ENCODE data around the gene RNF223.

Gene RNF223

DNA sequence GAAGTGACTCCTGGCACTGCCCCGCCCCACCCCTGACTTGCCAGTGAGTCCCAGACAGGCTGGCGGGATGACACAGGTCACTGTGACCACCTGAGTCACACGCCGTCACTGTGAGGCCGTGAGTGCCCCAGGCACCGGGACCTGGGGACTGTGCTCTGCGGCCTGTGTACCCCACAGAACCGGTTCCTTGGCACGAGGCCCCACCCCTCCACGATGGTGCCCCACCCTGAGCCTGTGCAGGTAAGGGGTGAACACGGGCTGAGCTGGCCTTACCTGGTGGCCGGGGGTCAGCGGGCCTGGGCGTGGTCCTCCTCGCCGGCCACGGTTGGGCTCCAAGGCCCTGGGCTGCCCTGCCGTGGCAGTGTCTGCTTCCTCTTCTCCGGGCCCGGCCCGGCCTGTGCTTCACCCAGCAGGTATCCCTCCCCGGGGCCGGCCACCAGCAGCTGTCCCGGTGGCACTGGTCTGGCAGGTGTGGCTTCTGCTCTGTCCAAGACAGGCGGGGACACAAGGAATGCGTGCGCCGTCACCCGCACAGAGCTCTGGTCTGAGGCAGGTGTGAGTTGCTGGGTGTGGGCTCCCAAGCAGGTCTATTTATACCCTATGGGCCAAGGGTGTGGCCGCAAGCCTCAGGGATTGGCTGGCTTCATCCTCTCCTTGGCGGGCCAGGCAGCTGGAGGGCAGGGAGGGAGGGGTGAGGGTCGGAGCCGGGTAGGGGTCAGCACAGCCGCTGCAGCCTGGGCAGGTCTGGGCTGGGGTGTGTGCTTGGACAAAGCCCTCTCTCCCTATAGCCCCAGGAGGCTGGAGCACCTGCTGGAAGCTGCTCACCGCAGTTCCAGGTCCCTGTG is at the start of gene RNF223:
RNF223 (minus strand) TSS at position 564 of the 845 bp plus-strand sequence. CDS start 1,740 bp downstream, outside the sequence.
- no peak for DNase-seq

DNA sequence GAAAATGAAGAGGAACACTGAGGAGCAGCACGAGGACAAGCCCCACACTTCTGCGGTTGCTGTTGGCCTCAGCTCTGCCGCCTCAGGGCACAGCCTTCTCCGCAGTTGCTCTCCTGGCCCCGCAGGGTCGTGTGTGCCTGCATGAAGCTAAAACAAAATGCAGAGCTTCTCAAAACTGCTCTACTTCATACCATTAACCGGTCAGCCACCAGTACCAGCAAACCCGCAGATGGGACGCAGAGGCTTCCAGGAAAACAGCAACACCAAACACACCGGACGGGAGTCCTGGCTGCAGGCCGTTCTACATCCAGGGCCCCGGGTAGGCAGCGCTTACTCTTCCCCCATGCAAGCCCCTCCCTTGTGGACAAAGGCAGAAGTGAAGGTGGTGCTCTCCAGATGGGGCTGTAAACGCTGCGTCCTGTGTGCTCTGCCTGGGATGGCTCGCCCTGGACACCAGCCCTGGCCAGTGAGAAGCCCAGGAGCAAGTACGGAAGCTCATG is 48.9 kb upstream of the RNF223 start:
- DNase-seq, result no peak

DNA sequence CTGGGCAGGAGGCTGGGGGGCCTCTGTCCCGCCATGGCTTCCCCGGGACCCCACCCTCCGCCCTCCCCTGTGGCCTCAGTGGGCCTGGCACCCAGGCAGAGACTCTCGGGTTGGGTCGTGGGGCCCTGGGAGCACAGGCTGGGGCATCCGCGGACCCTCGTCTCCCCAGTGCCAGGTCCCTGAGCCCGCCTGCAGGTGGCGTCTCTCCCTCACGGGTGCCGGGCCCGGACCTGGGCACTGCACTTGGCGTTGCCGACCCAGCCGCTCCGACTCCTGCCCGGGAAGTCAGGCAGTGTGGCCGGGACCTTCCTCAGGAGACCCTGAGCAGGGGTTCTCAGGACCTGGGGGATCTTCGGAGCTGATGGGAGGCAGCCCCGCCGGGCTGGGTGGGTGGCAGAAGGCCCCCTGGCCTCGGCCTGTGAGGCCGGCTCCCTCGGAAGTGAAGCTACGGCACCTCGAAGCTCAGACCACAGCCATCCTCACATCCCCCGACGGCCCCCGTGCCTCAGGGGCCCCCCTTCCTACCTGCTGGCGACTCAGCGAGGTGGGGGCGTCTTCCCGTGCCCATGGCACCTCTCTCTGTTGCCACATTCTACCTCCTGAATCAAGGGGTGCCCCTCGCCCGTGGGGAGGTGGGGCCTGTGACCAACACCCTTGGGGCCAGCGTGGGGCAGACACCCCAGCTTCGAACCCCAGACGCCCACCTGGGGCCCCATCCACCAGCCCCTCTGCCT is 48.1 kb upstream of the RNF223 start:
- DNase-seq, result peak; percentile 88 to 91

DNA sequence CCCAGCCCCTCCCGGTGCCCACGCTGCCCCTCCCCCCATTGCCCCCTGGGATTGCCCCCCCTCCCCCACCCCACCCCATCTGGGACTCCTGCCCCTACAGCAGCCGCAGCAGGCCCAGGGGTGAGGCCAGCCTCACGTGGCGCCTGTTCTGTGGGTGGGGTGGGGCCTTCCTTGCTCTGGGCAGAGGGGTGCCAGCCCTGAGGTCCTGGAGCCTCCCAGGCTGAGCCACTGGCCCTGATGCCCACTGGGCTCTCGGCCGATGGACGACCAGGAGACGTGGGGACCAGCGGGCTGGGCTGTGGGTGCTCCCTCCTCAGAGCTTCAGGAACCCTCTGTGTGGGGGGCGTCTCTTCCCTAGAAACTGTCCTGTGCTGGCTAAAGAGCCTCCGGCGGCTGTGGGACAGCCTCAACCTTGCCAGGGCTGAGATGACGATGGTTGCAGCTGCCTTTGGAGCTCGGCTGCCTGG is 47.5 kb upstream of the RNF223 start:
- DNase-seq, result no peak

DNA sequence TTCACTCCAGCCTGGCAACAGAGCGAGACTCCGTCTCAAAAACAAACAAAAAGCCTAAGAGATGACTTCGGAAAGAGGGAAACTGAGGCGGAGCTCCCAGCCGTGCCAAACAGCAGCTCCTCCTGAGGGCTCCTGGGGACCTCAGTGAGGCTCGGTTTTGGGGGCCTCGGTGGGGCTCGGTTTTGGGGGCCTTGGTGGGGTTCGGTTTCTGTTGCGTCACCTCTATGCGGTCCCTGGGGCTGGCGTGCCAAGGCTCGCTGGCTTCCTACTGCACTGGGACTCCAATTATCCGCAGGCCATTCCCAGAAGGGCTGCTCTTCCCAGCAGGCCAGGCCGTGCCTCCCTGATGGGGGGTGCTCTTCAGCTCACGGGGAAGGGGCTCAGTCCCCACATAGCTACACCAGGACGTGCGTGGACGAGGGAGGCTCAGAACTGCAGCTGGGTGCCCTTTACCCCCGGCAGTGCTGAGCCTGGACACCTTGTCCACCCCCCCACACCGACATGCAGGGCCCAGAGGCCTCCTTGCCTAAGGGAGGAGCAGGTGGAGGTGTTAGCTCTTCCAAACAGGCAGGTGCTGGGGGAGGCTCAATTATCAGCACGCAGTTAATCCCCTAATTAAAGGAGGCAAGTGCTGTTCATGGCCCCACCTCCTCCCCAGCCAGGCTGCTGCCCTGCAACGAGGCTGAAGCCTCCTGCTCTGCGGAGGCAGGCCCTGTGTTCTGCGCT is 46.9 kb upstream of the RNF223 start:
- no peak for DNase-seq

DNA sequence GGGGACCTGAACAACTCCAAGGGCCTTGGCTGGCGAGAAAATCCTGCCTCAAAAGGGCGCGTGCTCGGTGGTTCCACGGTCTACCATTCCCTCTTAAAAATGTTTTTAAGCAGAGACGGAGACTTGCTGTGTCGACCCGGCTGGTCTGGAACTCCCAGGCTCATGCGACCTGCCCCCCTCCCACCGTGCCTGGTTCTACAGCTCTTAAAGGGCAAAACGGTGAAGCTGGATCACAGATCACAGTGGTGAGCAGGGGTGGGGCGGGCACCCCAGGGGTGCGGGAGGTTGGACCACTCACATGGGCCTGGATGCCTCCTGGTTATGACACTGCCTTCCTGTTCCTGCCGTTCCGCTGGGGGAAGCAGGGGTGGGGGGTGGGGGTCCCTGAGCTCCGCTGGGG is 46.0 kb upstream of the RNF223 start:
- DNase-seq, result no peak

DNA sequence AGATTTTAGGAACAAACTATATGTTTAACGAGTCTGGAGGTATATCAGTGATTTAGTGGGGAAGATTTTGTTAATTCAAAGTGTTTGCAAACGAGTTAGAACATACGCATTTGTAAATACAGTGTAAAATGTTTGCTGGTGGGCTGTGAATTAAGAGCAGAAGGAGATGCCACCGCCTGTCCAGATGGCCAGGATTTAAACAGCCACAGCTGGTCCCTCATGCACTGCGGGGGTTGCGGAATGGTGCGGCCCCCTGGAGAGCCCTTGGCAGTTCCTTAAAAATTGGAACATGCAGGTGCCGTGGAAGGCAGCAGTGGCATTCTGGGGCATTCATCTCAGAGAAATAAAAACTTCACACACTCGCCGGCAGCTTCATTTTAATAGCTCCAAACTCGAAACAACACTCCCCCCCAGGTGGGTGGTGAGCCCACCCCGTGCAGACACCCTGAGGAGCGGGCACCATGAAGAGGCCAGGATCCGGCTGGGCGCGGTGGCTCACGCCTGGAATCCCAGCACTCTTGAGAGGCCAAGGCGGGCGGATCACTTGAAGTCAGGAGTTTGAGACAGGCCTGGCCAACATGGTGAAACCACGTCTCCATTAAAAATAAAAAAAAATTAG is 45.3 kb upstream of the RNF223 start:
- no peak for DNase-seq

DNA sequence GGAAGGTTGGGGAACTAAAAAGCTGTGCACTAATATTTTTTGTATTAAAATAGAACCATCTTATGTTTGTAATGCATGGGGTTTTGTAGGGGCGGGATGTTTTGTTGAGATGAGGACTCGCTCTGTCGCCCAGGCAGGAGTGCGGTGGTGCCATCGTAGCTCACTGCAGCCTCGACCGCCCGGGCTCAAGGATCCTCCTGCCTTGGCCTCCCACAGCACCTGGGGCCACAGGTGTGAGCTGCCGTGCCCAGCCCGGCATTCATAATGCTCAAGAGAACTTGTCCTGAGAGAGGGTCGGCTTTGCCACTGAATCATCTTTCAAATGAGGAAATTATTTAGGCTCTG is 44.7 kb upstream of the RNF223 start:
- DNase-seq, result no peak

DNA sequence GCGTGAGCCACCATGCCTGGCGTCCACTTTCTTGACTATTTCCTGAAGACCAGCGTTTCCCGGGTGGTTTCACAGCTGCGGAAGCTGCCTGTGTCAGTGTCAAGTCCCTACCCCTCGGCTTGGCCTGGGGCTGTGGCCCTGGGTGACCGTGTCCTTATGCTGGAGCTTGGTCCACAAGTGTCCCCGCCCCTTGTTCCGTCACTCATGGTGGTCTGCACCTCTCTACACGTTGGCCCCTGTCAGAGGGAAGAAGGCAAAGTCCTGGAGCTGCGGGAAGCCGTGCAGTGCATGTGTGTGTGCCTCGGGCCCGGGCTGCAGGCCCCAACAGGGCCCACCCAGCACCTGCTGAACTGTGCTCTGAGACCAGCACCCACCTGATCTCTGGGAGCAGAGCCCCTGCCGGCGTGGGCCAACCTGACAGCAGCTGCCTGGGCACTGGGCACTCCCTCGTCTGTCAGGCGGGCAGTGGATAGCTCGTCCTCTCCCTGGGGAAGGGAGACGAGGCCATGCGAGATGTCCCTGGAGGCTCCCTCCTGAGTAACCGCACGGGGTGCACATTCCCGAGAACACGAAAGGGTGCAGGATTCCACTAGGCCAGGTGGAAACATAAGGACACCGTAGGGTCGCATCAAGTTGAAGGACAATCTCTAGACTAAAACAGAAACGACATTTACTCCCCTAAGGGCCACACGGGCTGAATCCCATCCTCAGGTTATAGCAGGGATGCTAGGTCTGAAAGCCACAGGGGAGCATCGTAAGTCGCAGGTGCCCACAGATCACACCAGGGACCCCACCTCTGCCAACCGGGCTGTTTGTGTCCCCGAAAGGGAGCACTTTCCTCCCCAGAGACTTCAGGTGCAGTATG is 44.1 kb upstream of the RNF223 start:
- no peak for DNase-seq

DNA sequence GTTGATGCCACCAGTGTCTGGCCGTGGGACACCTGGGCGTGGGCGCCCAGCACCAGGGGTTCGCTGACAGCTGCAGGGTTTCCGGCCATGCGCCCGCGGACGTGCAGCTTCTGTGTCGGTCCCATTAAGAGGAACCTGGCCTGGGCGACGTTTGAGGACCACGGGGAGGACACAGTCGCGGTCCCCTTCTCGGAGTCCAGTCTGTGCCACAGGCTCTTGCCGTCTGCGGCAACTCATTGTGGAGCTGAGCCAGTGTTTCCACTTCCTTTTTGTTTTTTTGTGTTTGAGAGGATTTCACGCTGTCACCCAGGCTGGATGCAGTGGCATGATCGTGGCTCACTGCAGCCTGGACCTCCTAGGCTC is 43.3 kb upstream of the RNF223 start:
- DNase-seq, result no peak

DNA sequence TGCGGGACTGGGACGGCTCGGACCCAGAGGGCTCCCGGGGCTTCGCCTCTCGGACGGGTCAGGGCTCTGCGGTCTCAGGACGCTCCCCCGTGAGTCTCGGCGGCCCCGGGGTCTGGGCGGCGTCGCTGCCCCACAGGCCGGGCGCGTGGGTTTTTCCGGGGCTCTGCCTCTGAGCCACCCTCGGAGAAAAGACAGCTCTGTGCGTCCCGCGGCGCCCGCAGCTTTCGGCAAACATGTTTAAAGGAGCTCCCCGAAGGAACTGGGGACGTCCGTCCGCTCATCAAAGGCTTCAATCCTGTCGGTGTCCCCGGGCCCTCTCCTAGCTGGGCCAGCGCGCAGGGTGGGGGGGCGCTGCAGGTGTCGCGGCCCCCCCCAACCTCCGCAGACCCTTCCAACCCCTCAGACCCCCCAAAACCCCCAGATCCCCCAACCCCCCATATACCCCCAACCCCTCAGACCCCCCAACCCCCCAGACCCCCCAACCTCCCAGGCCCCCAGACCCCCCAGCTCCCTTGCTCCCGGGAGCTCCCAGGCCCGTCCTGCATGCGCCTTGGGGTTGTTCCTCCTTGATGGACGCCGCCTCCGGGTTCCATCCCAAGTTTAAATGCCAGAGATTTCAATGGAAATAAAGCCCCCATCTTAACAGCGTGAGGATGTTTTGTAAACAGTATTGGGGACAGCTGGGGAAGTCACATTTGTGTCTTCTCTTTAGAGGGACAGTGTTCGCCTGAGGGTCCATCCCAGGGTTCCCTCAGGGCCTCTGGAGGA is 42.8 kb upstream of the RNF223 start:
- DNase-seq, result peak; percentile 43 to 48

DNA sequence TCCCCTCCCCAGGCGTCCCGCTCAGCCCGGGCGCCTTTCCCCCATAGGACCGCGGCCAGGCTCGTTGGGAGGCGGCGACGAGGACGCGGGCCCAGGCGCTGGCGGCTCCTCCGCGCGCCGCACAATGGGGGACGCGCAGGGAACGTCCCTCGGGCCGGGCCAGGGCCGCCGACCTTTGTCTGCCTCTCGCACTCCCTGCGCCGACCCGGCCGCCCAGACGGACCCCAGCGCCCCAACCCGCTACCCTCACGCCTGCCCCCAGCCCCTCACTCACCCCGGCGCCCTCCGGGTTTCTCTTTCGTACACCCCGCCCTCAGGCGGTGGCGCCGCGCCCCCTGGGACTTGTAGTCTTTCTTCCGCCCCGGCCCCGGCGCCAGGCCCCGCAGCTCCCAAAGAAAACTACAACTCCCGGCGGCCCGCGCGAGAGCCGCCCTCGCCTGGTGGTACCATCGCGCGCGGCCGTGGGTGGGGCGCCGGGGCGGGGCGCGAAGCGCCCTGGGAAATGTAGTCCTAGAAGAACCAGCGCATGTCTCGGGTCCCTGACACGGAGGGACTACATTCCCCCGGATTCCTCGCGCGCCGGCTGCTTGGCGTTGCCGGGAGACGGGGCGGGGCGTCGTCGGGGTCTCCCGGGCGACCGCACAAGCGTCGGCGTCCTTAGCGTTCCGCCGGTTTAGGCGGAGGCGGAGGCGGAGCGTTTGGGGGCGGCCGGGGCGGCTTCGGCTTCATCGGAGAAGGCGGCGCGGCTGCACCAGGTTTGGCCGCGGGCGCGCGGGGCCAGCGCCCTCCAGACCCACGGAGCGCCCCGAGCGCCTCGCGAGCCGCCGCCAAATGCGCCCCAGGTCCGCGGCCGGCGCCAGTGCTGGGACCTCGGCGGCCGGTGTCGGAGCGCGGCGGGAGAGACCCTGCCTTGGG is 41.9 kb upstream of the RNF223 start, which contains the start of gene C1orf159:
C1orf159 (minus strand) TSS at position 304 of the 915 bp plus-strand sequence. CDS start 24,546 bp downstream, outside the sequence.
- peak; percentile 98 to 99 for DNase-seq

DNA sequence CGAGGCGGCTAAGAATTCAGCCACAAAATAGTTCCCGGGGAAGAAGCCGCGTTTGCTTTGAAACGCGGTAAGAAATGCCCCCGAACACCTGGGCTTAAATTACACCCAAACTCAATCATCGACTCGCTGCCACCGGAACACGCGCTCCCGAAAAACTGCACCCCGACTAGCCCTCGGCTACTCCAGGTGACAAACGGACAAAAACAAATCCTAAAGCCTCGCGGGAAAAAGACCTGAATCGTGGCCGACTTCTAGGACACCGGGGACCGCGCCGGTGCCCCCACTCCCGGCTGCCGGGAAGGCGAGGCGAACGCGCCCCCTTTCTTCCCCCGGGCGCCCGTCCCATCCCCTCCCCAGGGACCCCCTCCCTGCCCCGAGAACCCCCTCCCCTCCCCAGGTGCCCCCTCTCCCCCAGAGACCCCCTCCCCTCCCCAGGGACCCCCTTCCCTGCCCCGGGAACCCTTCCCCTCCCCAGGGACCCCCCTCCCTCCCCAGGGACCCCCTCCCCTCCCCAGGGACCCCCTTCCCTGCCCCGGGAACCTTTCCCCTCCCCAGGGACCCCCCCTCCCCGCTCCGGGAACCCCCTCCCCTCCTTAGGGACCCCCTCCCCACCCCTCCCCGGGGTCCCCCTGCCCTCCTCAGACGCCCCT is 41.2 kb upstream of the RNF223 start:
- DNase-seq, result no peak

DNA sequence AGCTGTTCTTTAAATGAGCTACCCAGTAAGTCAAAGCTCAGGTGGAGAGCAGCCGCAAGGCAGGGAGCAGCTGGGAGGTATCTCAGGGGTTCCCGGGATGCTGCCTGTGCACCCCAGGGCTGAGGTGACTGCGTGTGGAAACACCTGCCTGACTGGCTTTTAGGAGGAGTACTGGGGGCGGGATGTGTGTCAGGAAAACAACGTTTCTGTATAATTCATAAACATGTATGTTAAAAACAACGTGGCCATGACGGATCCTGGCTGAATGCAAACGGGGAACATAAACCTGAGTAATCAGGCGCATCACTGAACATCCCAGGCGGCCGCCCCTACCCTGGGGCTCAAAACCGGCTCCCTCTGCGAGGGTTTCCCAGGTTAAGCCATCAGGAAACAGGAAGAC is 40.3 kb upstream of the RNF223 start:
- DNase-seq, result no peak

DNA sequence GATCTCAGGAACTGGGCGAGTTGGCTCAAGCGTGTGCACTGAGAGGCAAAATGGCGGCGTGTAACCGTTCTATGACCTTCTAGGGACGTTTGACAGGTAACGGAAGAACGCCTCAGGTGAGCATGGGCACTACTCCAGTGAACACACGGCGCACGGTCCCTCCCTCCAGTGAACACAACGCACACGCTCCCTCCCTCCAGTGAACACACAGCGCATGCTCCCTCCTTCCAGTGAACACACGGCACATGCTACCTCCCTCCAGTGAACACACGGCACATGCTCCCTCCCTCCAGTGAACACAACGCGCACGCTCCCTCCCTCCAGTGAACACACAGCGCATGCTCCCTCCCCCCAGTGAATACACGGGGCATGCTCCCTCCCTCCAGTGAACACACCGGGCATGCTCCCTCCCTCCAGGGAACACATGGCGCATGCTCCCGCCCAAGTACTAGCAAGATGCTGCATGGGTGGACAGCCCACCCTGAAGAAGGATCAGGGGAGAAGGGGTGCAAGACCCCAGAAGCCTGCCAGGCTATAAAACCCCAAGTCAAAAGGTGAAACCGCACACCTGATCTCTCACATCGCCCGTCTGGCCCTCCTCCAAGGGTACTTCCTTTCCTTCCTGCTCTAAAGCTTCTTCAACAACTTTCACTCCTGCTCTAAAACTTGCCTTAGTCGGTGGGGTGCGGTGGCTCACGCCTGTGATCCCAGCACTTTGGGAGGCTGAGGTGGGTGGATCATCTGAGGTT is 38.3 kb upstream of the RNF223 start:
- no peak for DNase-seq

DNA sequence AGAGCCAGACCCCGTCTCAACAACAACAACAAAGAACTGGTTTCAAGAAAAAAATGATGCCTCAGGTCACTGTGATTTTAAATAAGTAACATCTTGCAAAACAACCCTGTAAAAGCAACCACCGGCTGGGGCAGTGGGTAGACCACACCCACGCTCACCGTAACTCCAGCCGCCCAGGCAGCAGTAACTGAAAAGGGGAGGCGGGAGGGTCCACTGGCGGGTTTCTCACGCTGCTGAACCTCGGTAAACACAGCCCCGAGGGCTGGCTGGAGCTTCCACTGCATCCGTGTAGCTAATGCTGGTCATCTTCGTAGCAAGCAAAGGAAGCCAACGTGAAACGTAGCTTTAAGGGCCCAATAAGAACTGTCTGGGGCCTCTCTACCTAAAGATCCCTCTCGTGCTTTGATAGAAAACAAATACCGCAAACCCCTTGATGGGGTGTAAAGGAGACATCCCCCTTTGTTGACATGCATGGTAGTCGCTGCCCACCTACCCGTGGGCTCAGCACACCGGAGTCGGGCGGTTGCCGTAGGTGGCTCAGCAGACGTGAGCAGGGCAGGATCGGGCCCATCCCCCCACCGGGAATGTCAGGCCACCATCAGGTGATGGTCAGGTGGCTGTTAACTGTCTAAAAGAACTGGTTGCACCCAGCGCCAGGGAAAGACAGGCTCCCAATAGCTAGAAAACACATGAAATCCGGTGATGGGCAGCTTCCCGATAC is 37.6 kb upstream of the RNF223 start:
- DNase-seq, result no peak

DNA sequence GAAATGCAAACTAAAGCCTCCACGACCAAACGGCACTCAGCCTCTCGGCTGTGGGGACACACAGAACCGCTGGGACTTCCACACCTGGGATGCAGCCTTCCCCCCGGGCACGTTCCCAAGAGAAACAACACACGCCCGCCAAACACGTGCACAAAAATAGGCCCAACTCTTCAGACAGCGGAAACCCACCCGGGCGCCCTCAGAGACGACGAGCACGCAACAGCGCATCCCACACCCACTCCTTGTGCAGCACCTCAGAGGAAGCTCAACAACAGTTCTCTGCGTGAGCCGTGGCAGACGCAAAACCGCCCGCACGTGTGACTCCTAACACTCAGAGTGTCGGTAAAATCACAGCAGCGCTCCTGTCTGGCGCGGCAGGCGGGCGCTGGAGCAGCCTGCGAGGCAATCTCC is 36.5 kb upstream of the RNF223 start:
- DNase-seq, result no peak

DNA sequence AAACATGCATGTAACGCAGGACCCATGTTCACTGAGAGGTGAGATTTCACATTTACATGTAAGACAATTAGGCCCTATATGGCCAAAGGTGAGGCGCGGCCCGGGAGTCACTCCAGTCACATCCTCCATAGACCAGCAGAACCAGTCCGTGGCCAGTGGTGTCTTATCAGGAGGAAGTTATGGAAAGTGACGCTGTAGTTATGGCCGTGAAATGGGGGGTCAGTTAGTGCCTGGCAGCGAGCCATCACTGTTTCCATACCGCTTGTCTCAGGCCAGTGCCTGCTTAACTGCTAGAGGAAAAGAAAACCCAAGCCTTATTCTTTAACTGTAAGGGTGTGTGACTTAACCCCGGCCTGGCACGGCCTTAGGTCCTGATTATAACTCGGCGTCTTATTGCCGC is 35.6 kb upstream of the RNF223 start:
- DNase-seq, result no peak

Measured in activated CD4-positive, alpha-beta T cell treated with anti-CD3 and anti-CD28 coated beads, Interleukin-2, amount 50 U/mL, for 48 hours (primary cell).